ENCODE measurements around the gene NPPB.

Gene NPPB

DNA sequence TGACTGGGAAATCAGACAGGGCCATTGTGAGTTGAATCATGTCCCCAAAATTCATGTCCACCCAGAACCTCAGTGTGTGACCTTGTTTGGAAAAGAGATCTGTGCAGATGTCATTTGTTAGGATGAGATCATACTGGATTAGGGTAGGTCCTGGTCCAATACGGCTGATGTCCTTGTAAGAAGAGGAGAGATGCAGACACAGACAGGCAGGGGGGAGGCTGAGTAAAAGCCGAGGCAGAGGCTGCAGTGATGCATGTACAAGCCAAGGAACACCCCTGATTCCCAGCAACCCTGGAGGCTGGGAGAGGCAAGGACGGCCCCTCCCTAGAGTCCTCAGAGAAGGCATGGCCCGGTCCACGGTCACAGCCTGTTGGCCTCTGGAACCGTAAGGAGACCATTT, 15.9 kb upstream of the NPPB start:
- Mint-ChIP-seq H3K9me3 (no peaks in the 10 kb centered on the region), H3K4me3 (no peak overlapping the region), H3K27ac (no peak overlapping the region), H3K36me3 (no peaks in the 10 kb centered on the region), H3K27me3 (peaks cover 80% of the 10 kb centered on the region), H3K4me1 (no peaks in the 10 kb centered on the region)
- ATAC-seq, result no peak

DNA sequence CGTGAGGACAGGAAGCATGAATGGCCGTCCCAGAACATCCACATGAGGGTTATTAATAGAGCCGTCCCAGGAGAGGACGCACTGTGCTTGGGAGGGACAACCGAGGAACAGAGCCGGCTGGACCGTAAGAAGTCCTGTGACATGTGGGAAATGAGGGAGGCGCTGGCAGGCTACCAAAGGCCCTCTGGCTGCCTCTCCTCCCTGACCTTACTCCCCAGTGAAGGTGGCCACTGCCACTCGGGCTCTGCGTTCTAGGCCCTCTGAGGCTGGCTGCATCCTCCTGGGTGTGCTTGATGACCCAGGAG, 15.5 kb upstream of the NPPB start:
- H3K27me3 Mint-ChIP-seq, result peaks cover 80% of the 10 kb centered on the region
- H3K4me1 Mint-ChIP-seq, result no peaks in the 10 kb centered on the region
- H3K36me3 Mint-ChIP-seq, result no peaks in the 10 kb centered on the region
- H3K9me3 Mint-ChIP-seq, result no peaks in the 10 kb centered on the region
- ATAC-seq, result no peak
- H3K4me3 Mint-ChIP-seq, result no peak overlapping the region
- no peak overlapping the region for H3K27ac Mint-ChIP-seq

DNA sequence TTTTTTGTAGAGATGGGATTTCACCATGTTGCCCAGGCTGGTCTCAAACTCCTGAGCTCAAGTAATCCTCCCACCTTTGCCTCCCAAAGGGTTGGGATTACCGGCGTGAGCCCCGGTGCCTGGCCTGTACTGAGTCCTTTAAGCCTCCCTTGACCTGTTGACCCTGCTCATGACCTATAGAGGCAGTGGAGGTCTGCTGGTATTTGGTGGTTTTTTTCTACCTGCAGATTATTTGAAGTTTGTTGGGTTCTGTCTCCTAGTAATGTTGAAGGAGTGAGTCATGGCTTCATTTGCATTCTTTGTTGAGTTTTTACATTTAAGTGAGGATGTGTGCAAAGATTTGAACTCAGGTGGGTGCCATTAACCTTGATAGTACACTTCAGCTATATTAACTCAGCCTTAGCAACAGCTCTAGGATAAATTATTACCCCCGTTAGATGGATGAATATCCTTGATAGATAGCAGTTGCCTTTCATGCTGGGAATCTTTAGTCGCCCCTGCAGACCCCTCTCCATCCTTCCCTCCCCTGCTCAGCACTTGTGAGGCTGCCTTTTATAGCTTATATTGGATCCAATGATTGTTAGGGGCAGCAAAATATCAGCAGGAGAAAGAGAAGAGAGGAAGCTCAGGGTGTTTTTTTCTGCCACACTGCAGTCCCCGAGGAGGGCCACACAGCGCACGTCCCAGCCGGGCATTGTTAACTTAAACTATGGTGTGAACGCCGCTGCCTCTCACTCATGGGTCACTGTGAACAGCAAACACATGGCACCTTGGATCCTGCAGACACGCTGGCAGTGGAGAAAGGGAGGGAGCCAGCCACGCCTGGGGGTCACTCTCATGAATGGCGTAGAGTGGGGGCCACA, 14.9 kb upstream of the NPPB start:
- no peak overlapping the region for H3K4me3 Mint-ChIP-seq
- no peaks in the 10 kb centered on the region for H3K9me3 Mint-ChIP-seq
- no peaks in the 10 kb centered on the region for H3K36me3 Mint-ChIP-seq
- no peak overlapping the region for H3K27ac Mint-ChIP-seq
- ATAC-seq, result no peak
- H3K27me3 Mint-ChIP-seq, result peaks cover 76% of the 10 kb centered on the region
- H3K4me1 Mint-ChIP-seq, result no peaks in the 10 kb centered on the region

DNA sequence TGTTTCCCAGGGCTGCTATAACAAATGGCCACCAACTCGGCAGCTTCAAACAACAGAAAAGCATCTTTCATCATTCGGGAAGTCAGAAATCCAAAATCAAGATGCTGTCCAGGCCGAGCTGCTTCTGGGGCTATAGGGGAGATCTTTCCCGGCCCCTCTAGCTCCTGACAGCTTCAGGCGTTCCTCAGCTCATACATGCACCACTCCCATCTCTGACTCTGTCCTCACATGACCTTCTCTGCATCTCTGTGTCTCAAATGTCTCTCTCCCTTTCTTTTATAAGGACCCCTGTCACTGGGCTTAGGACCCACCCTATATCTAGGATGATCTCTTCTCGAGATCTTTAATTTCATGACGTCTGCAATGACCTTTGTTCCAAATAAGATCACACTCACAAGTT, 13.8 kb upstream of the NPPB start:
- no peak overlapping the region for H3K4me3 Mint-ChIP-seq
- H3K27ac Mint-ChIP-seq, result no peak overlapping the region
- no peaks in the 10 kb centered on the region for H3K36me3 Mint-ChIP-seq
- ATAC-seq, result no peak
- H3K27me3 Mint-ChIP-seq, result peaks cover 74% of the 10 kb centered on the region
- H3K9me3 Mint-ChIP-seq, result no peaks in the 10 kb centered on the region
- no peaks in the 10 kb centered on the region for H3K4me1 Mint-ChIP-seq

DNA sequence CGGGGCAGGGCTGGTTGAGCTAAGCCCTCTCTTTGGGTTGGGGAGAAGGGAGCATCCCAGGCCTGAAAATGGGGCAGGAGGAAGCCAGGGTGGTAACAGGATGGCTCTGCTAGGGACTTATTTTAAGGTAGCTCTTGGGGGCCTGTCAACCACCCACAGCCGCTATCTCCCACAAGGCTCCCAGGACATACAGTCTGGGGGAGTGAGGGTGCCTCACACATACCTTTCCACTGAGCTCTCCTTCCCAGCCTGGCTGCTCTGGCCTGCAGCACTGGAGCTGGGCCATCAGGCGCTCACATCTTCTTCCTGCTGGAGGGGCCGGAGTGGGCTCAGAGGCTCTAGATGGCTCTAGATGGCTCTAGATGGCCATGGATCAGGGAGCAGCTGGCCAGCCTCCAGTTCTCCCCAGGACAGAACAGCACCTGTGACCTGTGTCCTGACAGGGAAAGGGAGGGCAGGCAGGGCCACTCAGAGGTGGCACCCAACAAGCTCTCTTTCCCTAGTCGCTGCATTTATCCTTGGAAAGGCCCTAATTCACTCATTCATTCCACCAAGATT, 11.0 kb upstream of the NPPB start:
- Mint-ChIP-seq H3K27me3 (peaks cover 56% of the 10 kb centered on the region), H3K4me3 (no peak overlapping the region), H3K4me1 (no peaks in the 10 kb centered on the region), H3K9me3 (no peaks in the 10 kb centered on the region), H3K36me3 (no peaks in the 10 kb centered on the region), H3K27ac (no peak overlapping the region)
- ATAC-seq, result no peak

DNA sequence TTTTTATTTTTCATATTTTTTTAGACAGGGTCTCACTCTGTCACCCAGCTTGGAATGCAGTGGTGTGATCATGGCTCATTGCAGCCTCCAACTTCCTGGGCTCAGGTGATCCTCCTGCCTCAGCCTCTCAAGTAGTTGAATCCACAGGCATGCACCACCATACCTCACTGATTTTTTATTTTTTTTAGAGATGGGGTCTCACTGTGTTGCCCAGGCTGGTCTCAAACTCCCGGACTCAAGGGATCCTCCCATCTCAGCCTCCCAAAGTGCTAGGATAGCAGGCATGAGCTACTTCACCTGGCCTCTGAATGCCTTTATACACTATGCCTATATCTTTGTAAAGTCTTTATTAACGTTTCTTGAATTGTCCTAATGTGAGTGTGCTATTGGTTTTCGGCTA, 10.4 kb upstream of the NPPB start:
- Mint-ChIP-seq H3K27ac (no peak overlapping the region), H3K27me3 (peaks cover 51% of the 10 kb centered on the region), H3K36me3 (no peaks in the 10 kb centered on the region), H3K9me3 (no peaks in the 10 kb centered on the region), H3K4me3 (no peak overlapping the region), H3K4me1 (no peaks in the 10 kb centered on the region)
- no peak for ATAC-seq

DNA sequence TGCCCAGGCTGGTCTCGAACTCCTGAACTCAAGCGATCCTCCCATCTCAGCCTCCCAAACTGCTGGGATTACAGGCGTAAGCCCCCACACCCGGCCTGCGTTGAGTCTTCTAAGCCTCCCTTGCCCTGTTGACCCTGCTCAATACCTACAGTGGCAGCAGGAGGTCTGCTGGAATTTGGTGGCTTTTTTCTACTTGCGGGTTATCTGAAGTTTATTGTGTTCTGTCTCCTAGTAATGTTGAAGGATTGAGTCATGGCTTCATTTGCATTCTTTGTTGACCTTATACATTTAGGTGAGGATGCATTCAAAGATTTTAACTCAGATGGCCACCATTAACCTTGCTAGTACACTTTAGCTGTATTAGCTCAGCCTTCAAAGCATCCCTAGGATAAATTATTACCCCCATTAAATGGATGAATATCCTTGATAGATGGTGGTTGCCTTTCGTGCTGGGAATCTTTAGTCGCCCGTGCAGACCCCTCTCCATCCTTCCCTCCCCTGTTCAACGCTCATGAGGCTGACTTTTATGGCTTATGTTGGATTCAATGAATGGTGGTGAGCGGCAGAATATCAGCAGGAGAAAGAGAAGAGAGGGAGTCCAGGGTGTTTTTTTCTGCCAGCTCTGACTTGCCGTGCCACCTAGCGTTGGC, 9.7 kb upstream of the NPPB start:
- Mint-ChIP-seq H3K9me3 (no peaks in the 10 kb centered on the region), H3K27me3 (peaks cover 44% of the 10 kb centered on the region), H3K4me3 (no peak overlapping the region), H3K27ac (no peak overlapping the region), H3K4me1 (no peaks in the 10 kb centered on the region), H3K36me3 (no peaks in the 10 kb centered on the region)
- no peak for ATAC-seq

DNA sequence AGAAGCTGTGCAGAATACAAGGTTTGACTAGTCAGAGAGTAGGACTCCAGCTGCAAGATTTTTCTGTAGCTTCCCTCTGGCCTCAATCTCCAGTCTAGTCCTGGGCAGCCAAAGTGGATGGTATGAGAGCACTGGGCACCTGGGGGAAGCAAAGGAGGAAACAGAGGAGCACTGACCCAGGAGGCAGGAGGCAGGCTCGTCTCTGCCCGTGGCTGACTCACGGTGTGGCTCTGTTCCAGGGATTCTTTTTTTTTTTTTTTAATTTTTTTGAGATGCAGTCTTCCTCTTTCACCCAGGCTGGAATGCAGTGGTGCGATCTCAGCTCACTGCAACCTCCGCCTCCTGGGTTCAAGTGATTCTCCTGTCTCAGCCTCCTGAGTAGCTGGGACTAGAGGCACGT, 4.1 kb upstream of the NPPB start:
- Mint-ChIP-seq H3K36me3 (no peaks in the 10 kb centered on the region), H3K4me1 (no peaks in the 10 kb centered on the region), H3K27me3 (peaks cover 62% of the 10 kb centered on the region), H3K4me3 (no peak overlapping the region), H3K9me3 (no peaks in the 10 kb centered on the region), H3K27ac (no peak overlapping the region)
- no peak for ATAC-seq

DNA sequence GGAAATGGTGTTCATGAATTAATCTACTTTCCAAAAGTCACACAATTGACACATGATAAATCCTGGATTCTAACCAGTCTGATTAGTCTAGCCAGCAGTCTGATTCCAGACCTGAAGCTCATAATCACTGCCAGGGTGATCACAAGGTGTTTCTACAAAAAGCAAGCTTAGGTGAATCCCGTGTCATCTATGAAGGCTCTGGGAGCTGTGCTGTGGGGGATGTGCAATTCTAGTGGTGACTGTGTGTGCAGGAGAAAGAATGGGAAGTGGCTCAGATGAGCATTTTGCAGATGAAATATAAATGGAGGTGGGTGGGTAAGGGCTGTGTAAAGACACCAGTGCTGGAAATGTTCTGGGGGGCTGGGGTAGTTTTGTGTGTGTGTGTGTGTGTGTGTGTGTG, 1.8 kb upstream of the NPPB start:
- Mint-ChIP-seq H3K9me3 (no peaks in the 10 kb centered on the region), H3K36me3 (no peaks in the 10 kb centered on the region), H3K27me3 (peaks cover 68% of the 10 kb centered on the region), H3K4me1 (no peaks in the 10 kb centered on the region), H3K4me3 (no peak overlapping the region), H3K27ac (no peak overlapping the region)
- no peak for ATAC-seq

DNA sequence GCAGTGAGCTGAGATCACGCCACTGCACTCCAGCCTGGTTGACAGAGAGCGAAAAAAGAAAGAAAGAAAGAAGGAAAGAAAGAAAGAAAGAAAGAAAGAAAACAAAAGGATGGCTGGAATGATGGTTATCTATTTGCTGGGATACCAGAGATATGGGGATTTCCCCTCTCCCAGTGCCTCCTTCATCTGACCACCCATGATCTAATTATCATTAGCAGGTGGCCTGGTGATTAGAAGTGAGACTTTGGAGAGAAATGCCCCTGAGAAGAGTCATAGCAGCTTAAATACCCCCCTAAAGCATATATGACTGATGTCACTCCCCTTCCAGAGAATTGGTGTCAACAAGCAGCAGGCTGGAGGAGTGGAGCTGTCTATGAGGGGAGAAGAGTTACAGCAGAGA, 1.3 kb upstream of the NPPB start:
- Mint-ChIP-seq H3K36me3 (no peaks in the 10 kb centered on the region), H3K9me3 (no peaks in the 10 kb centered on the region), H3K27ac (no peak overlapping the region), H3K4me1 (no peaks in the 10 kb centered on the region), H3K4me3 (no peak overlapping the region), H3K27me3 (peaks cover 68% of the 10 kb centered on the region)
- no peak for ATAC-seq

DNA sequence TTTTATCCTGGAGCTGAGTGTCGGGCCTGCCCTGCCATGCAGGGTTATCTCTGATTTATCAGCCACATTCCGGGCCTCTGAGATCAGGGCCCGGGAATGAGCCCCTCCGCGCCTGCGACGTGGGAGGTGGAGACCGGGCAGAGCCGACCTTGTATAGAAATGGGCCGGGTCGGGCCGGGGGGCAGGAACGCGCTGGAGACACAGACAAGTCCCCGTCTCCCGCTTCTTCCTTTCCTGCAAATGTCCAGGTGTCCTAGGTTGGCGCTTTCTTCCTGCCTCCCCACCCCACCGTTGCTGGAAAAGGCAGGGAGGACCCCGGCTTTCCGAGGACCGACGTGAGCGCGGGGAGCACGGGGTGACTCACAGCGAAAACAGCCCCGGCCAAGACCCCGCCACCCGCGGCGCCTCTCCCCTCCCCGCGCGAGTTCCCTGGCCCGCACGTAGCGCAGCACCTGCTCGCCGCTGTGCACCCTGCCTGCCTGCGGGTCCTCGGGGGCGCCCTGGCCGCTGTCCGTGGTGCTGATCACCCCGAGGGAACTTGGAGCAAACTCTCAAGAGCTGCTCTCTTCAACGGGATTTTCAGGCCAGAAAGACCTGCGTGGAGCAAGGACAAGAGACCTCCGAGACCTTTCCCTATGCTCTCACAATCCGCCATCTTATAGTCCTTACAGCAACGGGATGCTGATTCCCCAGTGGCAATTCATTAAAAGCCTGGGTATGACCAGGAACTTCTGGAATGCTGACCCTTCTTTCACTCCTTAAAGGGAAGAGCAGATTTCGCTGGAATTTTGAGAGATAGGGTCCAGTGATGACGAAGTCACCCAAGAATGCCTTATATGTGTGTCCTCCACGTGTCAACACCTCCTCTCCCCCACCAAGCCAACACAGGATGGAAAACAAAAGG, 475 bp upstream of the NPPB start:
- no peaks in the 10 kb centered on the region for H3K4me1 Mint-ChIP-seq
- no peak overlapping the region for H3K4me3 Mint-ChIP-seq
- H3K27ac Mint-ChIP-seq, result no peak overlapping the region
- no peaks in the 10 kb centered on the region for H3K36me3 Mint-ChIP-seq
- no peaks in the 10 kb centered on the region for H3K9me3 Mint-ChIP-seq
- H3K27me3 Mint-ChIP-seq, result peaks cover 75% of the 10 kb centered on the region
- peak; percentile 64 for ATAC-seq

DNA sequence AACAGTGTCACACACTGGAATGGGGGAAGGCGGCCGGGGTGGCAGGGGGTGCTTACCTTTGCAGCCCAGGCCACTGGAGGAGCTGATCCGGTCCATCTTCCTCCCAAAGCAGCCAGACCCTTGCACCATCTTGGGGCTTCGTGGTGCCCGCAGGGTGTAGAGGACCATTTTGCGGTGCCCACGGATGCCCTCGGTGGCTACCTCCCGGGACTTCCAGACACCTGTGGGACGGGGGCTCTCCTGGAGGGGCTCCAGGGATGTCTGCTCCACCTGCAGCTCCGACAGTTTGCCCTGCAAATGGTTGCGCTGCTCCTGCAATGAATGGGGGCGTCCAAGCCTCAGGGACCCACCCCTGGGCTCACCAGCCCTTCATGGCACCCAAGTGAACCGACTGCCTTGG, 587 bp downstream of the NPPB start:
- Mint-ChIP-seq H3K9me3 (no peaks in the 10 kb centered on the region), H3K27me3 (peaks cover 78% of the 10 kb centered on the region), H3K36me3 (no peaks in the 10 kb centered on the region), H3K4me1 (no peaks in the 10 kb centered on the region), H3K4me3 (no peak overlapping the region), H3K27ac (no peak overlapping the region)
- no peak for ATAC-seq

DNA sequence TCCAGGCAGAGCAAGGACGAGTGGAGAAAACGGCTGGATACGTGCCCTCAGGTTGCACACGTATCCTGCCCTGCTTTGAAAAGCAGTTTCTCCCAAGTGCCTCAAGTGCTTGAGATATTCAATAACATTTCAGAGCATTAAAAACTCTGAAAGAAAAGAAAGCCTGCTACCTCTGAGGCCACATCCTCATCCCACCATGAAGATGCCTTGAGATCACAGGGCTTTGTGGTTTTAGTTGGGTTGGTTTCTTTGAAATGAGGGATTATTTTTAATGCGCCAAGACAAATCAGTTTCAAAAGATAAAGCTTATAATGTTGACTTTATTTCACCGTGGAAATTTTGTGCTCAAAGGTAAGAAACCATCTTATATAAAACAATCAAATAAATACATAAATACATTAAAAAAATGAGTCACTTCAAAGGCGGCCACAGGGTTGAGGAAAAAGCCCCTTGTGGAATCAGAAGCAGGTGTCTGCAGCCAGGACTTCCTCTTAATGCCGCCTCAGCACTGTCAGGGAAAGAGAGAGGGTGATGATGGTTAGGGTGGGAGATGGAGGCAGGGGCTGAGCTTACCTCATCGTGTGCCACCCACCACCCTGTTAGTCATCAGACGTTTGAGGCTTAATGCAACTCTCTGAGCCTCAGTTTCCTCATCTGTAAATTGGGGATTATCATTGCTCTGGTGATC, 1.4 kb downstream of the NPPB start:
- Mint-ChIP-seq H3K27ac (no peak overlapping the region), H3K4me3 (no peak overlapping the region), H3K4me1 (no peaks in the 10 kb centered on the region), H3K36me3 (no peaks in the 10 kb centered on the region), H3K27me3 (peaks cover 69% of the 10 kb centered on the region), H3K9me3 (no peaks in the 10 kb centered on the region)
- no peak for ATAC-seq

DNA sequence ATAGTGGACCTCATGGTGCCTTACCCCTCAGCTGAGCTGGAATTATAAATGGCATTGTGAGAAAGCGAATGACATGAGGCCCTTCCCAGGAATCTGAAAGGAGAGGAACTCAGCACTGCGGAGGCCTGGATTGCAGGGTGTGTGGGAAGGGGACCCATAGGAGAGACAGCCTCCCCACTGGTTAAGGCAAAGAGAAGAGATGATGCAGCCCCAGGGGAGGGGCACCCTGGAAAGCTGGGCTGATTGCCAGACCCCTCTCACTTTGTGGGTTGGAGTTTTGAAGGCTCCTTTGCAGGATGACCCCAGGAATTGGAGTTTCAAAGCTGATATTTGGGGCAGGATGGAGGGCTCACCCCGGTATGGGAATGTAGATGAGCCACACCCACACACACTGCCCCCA, 2.0 kb downstream of the NPPB start:
- no peak overlapping the region for H3K27ac Mint-ChIP-seq
- peaks cover 63% of the 10 kb centered on the region for H3K27me3 Mint-ChIP-seq
- ATAC-seq, result no peak
- H3K36me3 Mint-ChIP-seq, result no peaks in the 10 kb centered on the region
- H3K9me3 Mint-ChIP-seq, result no peaks in the 10 kb centered on the region
- no peak overlapping the region for H3K4me3 Mint-ChIP-seq
- peaks cover 2% of the 10 kb centered on the region for H3K4me1 Mint-ChIP-seq

DNA sequence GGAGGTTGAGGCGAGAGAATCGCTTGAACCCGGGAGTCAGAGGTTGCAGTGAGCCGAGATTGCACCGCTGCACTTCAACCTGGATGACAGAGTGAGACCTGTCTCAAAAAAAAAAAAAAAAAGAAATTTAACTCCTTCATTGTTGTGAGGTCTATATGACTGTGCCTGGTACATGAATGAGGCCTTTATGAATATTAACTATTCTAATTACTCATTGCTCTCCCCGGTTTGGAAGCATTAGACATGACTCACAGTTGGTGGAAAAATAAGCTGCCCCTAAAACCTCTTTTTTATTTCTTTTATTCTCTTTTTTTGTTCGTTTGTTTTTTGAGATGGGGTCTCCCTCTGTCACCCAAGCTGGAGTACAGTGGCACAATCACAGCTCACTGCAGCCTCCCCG, 3.3 kb downstream of the NPPB start:
- peaks cover 50% of the 10 kb centered on the region for H3K27me3 Mint-ChIP-seq
- no peak overlapping the region for H3K27ac Mint-ChIP-seq
- H3K4me1 Mint-ChIP-seq, result peaks cover 8% of the 10 kb centered on the region
- ATAC-seq, result no peak
- no peaks in the 10 kb centered on the region for H3K9me3 Mint-ChIP-seq
- H3K4me3 Mint-ChIP-seq, result no peak overlapping the region
- H3K36me3 Mint-ChIP-seq, result no peaks in the 10 kb centered on the region

Data from stimulated activated memory B cell treated with anti-CD40 and anti-IgM and Interleukin-4, amounts not matched to agents 10 μg/mL and 1 μg/mL and 100 μg/mL, for 72 hours (primary cell).